ENCODE data around the gene DNMT3B. TPM values are rescaled to one million over a fixed set of nuclear protein-coding genes. Genes with fewer than 3 reads are reported as not detected.
"Not testable (repeated sequence)": the region's sequence is repeated elsewhere in the genome, so short reads cannot be mapped to it uniquely, and the experiment has no call there.

The DNMT3B gene
- total RNA-seq, 2 donors from 2014 or later: 0.30 to 0.34 TPM

DNA sequence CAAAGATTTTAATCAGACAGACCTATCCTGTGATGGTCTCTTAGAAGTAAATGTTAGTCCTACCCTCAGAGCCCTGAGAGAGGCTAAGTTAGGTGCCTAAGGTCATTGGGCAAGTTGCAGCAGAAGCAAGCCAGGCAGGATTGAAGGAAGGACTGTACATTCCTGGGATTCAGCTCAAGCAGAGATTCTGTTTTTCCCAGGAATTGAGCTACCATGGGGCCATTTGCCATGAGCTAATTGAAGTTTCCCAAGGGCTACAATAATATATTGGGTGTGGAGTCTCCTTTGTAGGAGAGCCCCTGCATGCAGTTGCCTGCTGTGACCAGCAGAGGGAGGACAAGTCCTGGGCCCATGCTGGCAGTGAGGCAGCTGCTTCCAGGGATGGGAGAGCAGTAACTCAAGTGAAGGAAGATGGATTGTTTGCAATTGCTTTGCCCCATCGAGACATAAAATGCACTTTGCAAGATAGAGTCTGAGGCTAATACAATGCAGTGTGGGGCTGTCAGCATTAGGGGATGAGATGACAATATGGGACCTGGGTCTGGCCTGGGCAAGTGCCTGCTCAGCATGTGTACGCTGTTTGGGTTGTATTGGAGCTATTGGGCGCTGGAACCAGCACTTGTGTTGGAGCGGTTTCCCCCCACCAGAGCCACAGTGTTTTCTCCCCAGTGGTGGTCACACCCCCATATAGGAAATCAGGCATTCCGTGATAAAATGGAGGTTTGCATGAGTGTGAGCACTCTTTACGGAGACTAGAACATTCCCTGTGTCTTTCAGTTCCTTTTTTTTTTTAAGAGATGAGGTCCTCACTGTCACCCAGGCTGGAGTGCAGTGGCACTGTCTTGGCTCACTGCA, 27.9 kb downstream of the DNMT3B start:
- ATAC-seq (peak; percentile 61), DNase-seq (peak; percentile 49 to 70 (median 51))
- no peaks in the 10 kb centered on the region for H3K9me3 ChIP-seq (ENCODE audit: control insufficient read depth, low read length, poor library complexity, severe bottlenecking)
- H3K27ac Mint-ChIP-seq: peak overlapping the region; percentile 21
- peaks cover 28% of the 10 kb centered on the region for H3K4me1 Mint-ChIP-seq
- H3K36me3 Mint-ChIP-seq (ENCODE audit: low read depth): no peaks in the 10 kb centered on the region
- H3K4me3 Mint-ChIP-seq: no peak overlapping the region
- H3K27me3 Mint-ChIP-seq: no peaks in the 10 kb centered on the region

DNA sequence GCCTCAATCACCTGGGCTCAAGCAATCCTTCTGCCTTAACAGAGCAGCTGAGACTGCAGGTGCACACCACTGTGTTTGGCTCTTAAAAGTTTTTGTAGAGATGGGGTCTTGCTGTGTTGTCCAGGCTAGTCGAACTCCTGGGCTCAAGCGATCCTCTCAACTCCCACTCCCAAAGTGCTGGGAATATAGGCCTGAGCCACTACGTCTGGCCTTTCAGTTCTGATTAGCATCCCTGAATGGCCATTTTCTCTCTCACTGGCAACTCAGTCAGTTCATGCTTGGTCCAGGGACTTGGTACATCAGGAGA, 28.5 kb downstream of the DNMT3B start:
- ATAC-seq (no peak), DNase-seq (no peak)
- Mint-ChIP-seq H3K27me3 (no peaks in the 10 kb centered on the region), H3K36me3 (ENCODE audit: low read depth) (no peaks in the 10 kb centered on the region), H3K4me1 (peaks cover 34% of the 10 kb centered on the region), H3K4me3 (no peak overlapping the region), H3K27ac (no peak overlapping the region)
- no peaks in the 10 kb centered on the region for H3K9me3 ChIP-seq (ENCODE audit: control insufficient read depth, low read length, poor library complexity, severe bottlenecking)

DNA sequence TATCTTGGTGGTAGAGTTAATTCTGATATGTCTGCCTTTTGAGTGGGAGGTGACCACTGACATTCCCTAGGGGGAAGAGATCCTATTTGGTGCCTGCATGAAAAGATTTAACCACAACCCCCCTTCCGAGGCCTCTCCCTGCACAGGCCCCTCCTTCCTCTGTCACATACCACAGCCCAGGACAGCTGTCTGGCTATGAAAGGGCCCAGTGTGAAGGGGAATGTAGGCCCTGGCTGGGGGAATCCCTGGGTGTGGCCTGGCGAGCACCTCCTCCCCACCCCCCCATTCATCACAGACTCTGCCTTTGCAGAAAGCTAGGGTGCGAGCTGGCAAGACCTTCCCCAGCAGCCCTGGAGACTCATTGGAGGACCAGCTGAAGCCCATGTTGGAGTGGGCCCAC, 30.1 kb downstream of the DNMT3B start:
- H3K9me3 ChIP-seq (ENCODE audit: control insufficient read depth, low read length, poor library complexity, severe bottlenecking): no peaks in the 10 kb centered on the region
- no peaks in the 10 kb centered on the region for H3K36me3 Mint-ChIP-seq (ENCODE audit: low read depth)
- ATAC-seq (peak; percentile 91), DNase-seq (peak in 2 of 3 donors; percentile 33 to 38)
- H3K4me1 Mint-ChIP-seq: peaks cover 39% of the 10 kb centered on the region
- no peaks in the 10 kb centered on the region for H3K27me3 Mint-ChIP-seq
- peak overlapping the region; percentile 86 for H3K27ac Mint-ChIP-seq
- no peak overlapping the region for H3K4me3 Mint-ChIP-seq

DNA sequence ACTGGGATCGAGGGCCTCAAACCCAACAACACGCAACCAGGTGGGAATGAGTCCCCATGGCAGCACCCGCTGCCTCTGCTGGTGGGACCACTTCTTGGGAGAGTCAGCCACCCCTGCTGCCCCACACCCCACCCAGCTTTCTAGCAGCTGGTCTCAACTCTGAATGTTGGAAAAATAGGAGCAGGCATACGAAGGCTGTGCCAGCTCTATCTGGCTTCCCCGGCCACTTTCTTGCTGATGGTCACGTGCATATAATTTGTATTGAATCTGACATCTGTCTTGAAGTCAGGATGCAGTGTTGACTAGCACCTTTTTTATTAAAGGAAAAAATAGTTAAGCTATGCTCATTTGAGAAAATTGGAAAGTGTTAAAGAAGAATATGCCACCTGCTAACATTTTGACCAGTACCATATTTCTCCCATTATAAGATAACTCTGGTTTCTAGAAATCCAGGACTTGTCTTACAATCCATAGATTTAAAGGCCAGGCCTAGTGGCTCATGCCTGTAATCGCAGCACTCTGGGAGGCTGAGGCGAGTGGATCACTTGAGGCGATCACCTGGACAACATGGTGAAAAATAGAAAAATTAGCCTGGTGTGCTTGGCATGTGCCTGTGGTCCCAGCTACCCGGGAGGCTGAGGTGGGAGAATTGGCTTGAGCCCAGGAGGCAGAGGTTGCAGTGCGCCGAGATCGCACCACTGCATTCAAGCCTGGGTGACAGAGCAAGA, 30.7 kb downstream of the DNMT3B start:
- peak overlapping the region; percentile 66 for H3K4me3 Mint-ChIP-seq
- ATAC-seq (no peak), DNase-seq (no peak)
- H3K27ac Mint-ChIP-seq: peak overlapping the region; percentile 86
- peaks cover 39% of the 10 kb centered on the region for H3K4me1 Mint-ChIP-seq
- H3K36me3 Mint-ChIP-seq (ENCODE audit: low read depth): no peaks in the 10 kb centered on the region
- H3K9me3 ChIP-seq (ENCODE audit: control insufficient read depth, low read length, poor library complexity, severe bottlenecking): no peaks in the 10 kb centered on the region
- H3K27me3 Mint-ChIP-seq: no peaks in the 10 kb centered on the region

DNA sequence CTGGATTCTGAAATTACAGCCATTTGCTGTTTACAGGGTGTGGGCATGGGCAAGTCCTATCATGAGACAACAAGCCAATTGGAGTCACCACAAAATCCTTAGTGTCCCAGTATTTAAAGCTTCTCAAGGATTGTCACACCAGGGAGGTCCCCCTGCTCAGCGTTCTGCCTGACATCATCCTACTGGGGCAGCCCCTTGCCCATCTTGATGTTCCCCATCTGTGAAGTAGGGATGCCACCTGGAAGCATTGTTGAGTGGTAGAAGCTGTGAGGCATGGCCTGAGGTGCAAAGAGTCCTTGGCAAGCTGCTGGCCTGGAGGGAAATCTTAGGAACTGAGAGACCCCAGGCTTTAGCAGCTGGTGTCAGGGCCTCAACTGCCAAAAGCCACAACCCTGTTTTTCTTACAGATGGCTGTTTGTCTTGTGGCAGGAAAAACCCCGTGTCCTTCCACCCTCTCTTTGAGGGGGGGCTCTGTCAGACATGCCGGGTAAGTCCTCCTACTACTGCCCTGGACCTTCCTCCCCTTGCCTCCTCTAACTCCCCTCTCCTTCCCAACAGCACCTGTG, 34.3 kb downstream of the DNMT3B start:
- no peaks in the 10 kb centered on the region for H3K27me3 Mint-ChIP-seq
- H3K4me1 Mint-ChIP-seq: peaks cover 35% of the 10 kb centered on the region
- H3K36me3 Mint-ChIP-seq (ENCODE audit: low read depth): no peaks in the 10 kb centered on the region
- peak overlapping the region; percentile 78 for H3K27ac Mint-ChIP-seq
- no peak for DNase-seq
- H3K9me3 ChIP-seq (ENCODE audit: control insufficient read depth, low read length, poor library complexity, severe bottlenecking): no peaks in the 10 kb centered on the region
- peak overlapping the region; percentile 66 for H3K4me3 Mint-ChIP-seq
- no peak for ATAC-seq

DNA sequence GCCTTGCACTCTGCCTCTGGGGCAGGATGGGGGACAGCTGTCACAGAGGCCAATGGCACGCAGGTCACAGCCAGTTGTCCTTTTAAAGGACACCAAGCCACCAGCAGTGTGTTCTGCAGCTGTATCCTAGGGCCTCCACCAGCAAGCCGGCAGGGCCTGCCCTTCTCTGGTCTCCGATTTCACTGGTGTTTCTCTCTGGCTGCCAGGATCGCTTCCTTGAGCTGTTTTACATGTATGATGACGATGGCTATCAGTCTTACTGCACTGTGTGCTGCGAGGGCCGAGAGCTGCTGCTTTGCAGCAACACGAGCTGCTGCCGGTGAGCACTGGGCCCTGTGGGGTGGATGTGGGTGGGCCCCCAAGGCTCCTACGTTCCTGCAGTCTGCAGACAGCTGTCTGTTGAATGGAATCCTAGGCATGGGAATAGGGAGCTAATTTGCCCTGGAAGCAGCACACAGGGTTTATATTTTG, 34.8 kb downstream of the DNMT3B start:
- peak overlapping the region; percentile 78 for H3K27ac Mint-ChIP-seq
- DNase-seq (no peak), ATAC-seq (no peak)
- H3K4me1 Mint-ChIP-seq: peaks cover 32% of the 10 kb centered on the region
- H3K9me3 ChIP-seq (ENCODE audit: control insufficient read depth, low read length, poor library complexity, severe bottlenecking): no peaks in the 10 kb centered on the region
- H3K36me3 Mint-ChIP-seq (ENCODE audit: low read depth): no peaks in the 10 kb centered on the region
- no peaks in the 10 kb centered on the region for H3K27me3 Mint-ChIP-seq
- H3K4me3 Mint-ChIP-seq: peak overlapping the region; percentile 66

DNA sequence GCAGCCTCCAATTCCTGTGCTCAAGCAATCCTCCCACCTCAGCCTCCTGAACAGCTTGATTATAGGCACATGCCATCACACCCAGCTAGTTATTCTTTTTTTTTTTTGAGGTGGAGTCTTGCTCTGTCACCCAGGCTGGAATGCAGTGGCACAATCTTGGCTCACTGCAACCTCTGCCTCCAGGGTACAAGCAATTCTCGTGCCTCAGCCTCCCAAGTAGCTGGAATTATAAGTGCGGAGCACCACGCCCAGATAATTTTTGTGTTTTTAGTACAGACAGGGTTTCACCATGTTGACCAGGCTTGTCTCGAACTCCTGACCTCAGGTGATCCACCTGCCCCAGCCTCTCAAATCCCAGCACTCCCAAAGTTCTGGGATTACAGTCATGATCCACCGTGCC, 35.4 kb downstream of the DNMT3B start:
- H3K27me3 Mint-ChIP-seq; H3K36me3 Mint-ChIP-seq (ENCODE audit: low read depth); H3K4me3 Mint-ChIP-seq; ATAC-seq; H3K9me3 ChIP-seq (ENCODE audit: control insufficient read depth, low read length, poor library complexity, severe bottlenecking); DNase-seq; H3K27ac Mint-ChIP-seq: not testable (repeated sequence)
- peaks cover 31% of the 10 kb centered on the region for H3K4me1 Mint-ChIP-seq

DNA sequence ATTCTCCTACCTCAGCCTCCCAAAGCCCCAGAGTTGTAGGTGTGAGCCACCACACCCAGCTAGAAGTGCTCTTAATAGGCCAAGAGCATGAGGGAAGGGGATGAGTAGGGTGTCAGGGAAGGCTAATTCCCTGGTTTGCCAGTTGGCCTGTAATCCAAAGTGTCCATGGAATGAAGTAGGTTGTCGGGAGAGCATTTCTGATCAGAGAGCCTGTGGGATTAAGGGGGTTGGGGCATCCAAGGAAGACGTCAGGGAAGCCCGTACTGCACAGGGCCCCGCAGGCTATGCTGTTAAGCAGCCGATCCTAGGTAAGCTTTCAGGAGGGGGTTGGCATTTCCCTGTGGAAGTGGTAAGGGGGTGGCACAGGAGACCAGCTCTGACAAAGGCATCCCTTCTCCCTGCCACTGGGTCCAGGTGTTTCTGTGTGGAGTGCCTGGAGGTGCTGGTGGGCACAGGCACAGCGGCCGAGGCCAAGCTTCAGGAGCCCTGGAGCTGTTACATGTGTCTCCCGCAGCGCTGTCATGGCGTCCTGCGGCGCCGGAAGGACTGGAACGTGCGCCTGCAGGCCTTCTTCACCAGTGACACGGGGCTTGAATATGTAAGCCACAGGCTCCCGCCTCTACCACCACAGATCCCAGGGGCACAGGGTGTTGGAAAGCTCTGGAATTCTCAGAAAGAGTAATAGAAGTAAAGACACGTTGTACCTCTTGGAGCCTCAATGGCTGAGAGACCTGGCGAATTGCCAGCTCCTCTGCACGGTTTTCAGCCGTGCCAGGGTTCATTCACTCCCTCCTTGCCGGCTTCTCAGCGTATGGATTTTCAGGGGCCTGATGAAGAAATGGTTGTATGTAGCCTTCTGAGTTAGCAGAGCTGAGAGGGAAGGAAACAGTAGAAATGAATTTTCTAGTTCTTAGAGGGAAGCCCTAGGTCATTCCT, 36.1 kb downstream of the DNMT3B start:
- H3K4me3 Mint-ChIP-seq: no peak overlapping the region
- H3K4me1 Mint-ChIP-seq: peaks cover 29% of the 10 kb centered on the region
- H3K36me3 Mint-ChIP-seq (ENCODE audit: low read depth): no peaks in the 10 kb centered on the region
- H3K27ac Mint-ChIP-seq: no peak overlapping the region
- ATAC-seq (no peak), DNase-seq (no peak)
- no peaks in the 10 kb centered on the region for H3K27me3 Mint-ChIP-seq
- H3K9me3 ChIP-seq (ENCODE audit: control insufficient read depth, low read length, poor library complexity, severe bottlenecking): no peaks in the 10 kb centered on the region

DNA sequence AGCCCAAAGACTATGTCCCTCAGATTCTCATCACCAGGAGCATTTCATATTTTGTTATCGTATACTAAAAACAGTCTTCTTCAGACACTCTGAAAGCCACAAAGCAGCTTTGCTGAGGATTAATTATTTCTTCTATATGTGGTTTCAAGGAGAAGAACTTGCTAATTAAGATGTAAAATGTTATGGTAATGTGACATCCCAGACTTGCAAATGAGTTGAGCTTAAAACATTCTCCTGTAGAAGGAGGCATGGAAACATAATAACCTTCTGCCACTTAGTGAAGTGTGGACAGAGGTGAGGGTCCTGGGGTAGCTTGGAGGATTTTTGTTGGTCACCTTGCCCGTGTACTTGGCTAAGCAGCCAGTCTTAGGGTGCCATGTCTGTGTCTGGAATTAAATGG, 40.9 kb downstream of the DNMT3B start:
- peaks cover 11% of the 10 kb centered on the region for H3K4me1 Mint-ChIP-seq
- no peak overlapping the region for H3K27ac Mint-ChIP-seq
- no peak overlapping the region for H3K4me3 Mint-ChIP-seq
- DNase-seq (no peak), ATAC-seq (no peak)
- H3K9me3 ChIP-seq (ENCODE audit: control insufficient read depth, low read length, poor library complexity, severe bottlenecking): no peaks in the 10 kb centered on the region
- peaks cover 4% of the 10 kb centered on the region for H3K36me3 Mint-ChIP-seq (ENCODE audit: low read depth)
- no peaks in the 10 kb centered on the region for H3K27me3 Mint-ChIP-seq

DNA sequence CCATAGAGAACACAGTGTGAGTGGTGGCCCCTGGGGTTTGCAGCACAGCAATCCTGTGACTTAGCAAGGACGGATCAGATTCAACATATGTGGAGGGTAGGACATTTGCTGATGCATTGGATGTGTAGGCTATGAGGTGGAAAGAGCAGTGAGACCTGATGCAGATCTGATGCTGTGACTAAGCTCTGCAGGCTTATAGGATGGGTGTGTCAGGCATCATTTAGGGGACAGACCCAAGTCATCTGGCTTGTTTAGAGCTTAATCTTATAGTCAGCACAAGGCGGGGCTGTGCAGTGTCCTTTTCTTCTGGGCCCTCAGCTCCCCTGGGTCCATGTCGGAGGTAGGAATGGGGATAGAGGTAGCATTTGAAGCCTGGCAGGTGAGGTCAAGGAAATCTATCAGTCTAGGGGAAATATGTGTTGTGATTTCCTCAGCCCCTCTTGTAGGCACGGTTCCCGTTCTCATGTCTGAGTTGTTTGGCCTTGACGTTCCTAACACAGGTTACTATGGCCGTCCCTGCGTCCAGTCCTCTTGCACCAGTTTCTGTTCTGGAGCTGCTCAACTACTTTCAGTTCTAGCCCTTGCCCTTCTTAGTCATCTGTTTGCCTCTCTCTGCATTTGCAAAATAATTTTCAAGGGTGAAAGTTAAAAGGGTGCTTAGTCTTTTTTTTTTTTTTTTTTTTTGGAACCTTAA, 42.0 kb downstream of the DNMT3B start:
- H3K4me1 Mint-ChIP-seq: peaks cover 11% of the 10 kb centered on the region
- no peak for DNase-seq
- H3K27ac Mint-ChIP-seq: no peak overlapping the region
- no peak for ATAC-seq
- no peaks in the 10 kb centered on the region for H3K27me3 Mint-ChIP-seq
- no peak overlapping the region for H3K4me3 Mint-ChIP-seq
- H3K36me3 Mint-ChIP-seq (ENCODE audit: low read depth): peaks cover 4% of the 10 kb centered on the region
- no peaks in the 10 kb centered on the region for H3K9me3 ChIP-seq (ENCODE audit: control insufficient read depth, low read length, poor library complexity, severe bottlenecking)

DNA sequence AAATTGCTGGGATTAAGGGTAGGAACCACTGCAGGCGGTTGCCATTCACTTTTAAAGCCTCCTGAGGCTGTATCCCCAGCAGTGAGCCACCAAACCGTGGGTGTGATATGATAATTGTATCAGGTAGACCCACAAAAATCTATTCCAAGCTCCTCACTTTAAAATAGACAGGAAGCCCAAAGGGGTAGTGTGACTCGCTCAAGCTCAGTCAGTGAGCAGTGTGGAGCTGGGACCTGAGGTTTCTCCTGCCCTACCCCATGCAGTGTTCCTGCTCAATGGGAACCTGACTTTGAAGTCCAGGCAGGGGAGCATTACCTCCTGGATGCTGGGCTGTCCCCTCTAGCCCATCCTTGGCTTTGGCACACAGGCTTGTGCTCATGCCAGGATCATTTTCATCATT, 42.6 kb downstream of the DNMT3B start:
- DNase-seq (no peak), ATAC-seq (no peak)
- no peaks in the 10 kb centered on the region for H3K9me3 ChIP-seq (ENCODE audit: control insufficient read depth, low read length, poor library complexity, severe bottlenecking)
- Mint-ChIP-seq H3K27ac (no peak overlapping the region), H3K4me1 (peaks cover 11% of the 10 kb centered on the region), H3K27me3 (no peaks in the 10 kb centered on the region), H3K36me3 (ENCODE audit: low read depth) (peaks cover 4% of the 10 kb centered on the region), H3K4me3 (no peak overlapping the region)

DNA sequence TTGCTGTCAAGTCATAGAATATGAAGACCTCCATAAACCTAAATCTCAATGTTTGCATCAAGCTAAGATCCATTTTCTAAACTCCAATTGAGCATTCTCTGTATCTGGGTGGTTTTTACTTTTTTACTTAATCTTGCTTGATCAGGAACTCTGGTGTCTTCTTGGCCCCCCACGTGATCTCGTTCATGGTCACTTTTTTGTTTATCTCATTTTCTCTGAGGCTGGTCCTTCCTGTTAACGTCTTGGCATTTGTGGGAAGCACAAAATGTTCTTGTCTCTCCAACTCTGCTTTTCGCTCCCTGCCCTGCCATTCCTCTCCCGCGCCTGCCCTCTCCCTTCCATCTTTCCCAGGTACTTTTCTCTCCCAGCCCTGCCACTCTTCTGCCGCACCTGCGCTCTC, 43.5 kb downstream of the DNMT3B start:
- H3K27ac Mint-ChIP-seq: no peak overlapping the region
- DNase-seq: no peak

More for the DNA sequence above, 43.5 kb downstream of the DNMT3B start:
- no peak for ATAC-seq
- Mint-ChIP-seq H3K27me3 (no peaks in the 10 kb centered on the region), H3K4me3 (no peak overlapping the region), H3K36me3 (ENCODE audit: low read depth) (peaks cover 4% of the 10 kb centered on the region), H3K4me1 (peaks cover 11% of the 10 kb centered on the region)
- H3K9me3 ChIP-seq (ENCODE audit: control insufficient read depth, low read length, poor library complexity, severe bottlenecking): no peaks in the 10 kb centered on the region
